ENCODE measurements around the gene OCEL1. TPM values are rescaled to one million over a fixed set of nuclear protein-coding genes. Genes with fewer than 3 reads are reported as not detected.

OCEL1 gene
- total and polyA plus RNA-seq, 2 of the 13 experiments (the other 11 are each of a cell fraction or from before 2014, with no cell fraction given): 10.6 to 17.2 TPM

DNA sequence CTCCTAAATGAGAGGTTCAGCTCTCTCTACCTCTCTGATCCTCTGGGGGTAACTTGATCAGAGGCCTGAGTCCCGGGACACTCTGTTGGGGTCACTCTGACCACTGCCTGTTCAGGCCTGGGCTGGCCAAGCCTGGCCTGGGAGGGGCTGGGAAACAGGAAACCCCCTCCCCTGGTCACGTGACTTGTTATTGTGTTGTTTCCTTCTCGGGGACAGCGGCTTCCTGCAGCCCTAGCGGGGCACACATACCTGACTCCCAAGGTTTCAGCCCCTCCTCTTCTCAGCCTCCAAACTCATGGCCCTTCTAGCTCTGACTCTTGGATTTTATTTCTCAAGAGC lies 38.6 kb downstream of the OCEL1 start, which contains the start of gene USHBP1 (continued):
- TF ChIP-seq, protein P1, sequence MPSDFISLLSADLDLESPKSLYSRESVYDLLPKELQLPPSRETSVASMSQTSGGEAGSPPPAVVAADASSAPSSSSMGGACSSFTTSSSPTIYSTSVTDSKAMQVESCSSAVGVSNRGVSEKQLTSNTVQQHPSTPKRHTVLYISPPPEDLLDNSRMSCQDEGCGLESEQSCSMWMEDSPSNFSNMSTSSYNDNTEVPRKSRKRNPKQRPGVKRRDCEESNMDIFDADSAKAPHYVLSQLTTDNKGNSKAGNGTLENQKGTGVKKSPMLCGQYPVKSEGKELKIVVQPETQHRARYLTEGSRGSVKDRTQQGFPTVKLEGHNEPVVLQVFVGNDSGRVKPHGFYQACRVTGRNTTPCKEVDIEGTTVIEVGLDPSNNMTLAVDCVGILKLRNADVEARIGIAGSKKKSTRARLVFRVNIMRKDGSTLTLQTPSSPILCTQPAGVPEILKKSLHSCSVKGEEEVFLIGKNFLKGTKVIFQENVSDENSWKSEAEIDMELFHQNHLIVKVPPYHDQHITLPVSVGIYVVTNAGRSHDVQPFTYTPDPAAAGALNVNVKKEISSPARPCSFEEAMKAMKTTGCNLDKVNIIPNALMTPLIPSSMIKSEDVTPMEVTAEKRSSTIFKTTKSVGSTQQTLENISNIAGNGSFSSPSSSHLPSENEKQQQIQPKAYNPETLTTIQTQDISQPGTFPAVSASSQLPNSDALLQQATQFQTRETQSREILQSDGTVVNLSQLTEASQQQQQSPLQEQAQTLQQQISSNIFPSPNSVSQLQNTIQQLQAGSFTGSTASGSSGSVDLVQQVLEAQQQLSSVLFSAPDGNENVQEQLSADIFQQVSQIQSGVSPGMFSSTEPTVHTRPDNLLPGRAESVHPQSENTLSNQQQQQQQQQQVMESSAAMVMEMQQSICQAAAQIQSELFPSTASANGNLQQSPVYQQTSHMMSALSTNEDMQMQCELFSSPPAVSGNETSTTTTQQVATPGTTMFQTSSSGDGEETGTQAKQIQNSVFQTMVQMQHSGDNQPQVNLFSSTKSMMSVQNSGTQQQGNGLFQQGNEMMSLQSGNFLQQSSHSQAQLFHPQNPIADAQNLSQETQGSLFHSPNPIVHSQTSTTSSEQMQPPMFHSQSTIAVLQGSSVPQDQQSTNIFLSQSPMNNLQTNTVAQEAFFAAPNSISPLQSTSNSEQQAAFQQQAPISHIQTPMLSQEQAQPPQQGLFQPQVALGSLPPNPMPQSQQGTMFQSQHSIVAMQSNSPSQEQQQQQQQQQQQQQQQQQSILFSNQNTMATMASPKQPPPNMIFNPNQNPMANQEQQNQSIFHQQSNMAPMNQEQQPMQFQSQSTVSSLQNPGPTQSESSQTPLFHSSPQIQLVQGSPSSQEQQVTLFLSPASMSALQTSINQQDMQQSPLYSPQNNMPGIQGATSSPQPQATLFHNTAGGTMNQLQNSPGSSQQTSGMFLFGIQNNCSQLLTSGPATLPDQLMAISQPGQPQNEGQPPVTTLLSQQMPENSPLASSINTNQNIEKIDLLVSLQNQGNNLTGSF (CRISPR knock-in tag; IDR thresholded peaks at IDR 0.05): no peak

GRCh38 chr19:17266026-17266425 lies 40.0 kb downstream of the OCEL1 start:
- WGBS (ENCODE audit: low lambda C conversion rate): 76% methylated on average over 7 of the region's 7 CpGs
- no TSS peak for BruUV-seq (replicated peaks)
- TF ChIP-seq MNT (IDR thresholded peaks at IDR 0.05): no peak
- no peak for TF ChIP-seq ZSCAN30 (CRISPR knock-in tag; IDR thresholded peaks at IDR 0.05)
- TF ChIP-seq PHF21A (CRISPR knock-in tag; IDR thresholded peaks at IDR 0.05): no peak
- TF ChIP-seq MBNL3 (CRISPR knock-in tag; conservative IDR thresholded peaks at IDR 0.05): no peak
- TF ChIP-seq PREB (CRISPR knock-in tag; IDR thresholded peaks at IDR 0.05): no peak
- TF ChIP-seq ZNF17 (CRISPR knock-in tag; IDR thresholded peaks at IDR 0.05): no peak
- TF ChIP-seq PHF20 (CRISPR knock-in tag; IDR thresholded peaks at IDR 0.05): no peak
- TF ChIP-seq PAWR (CRISPR knock-in tag; IDR thresholded peaks at IDR 0.05; ENCODE audit: borderline replicate concordance): no peak
- TF ChIP-seq HES4 (CRISPR knock-in tag; IDR thresholded peaks at IDR 0.05; ENCODE audit: borderline replicate concordance): no peak
- no peak for TF ChIP-seq ZBTB1 (CRISPR knock-in tag; IDR thresholded peaks at IDR 0.05; ENCODE audit: borderline replicate concordance)
- no peak for TF ChIP-seq AGO2 (optimal IDR thresholded peaks at IDR 0.05; ENCODE audit: low read depth, low read length)
- TF ChIP-seq, protein P2, sequence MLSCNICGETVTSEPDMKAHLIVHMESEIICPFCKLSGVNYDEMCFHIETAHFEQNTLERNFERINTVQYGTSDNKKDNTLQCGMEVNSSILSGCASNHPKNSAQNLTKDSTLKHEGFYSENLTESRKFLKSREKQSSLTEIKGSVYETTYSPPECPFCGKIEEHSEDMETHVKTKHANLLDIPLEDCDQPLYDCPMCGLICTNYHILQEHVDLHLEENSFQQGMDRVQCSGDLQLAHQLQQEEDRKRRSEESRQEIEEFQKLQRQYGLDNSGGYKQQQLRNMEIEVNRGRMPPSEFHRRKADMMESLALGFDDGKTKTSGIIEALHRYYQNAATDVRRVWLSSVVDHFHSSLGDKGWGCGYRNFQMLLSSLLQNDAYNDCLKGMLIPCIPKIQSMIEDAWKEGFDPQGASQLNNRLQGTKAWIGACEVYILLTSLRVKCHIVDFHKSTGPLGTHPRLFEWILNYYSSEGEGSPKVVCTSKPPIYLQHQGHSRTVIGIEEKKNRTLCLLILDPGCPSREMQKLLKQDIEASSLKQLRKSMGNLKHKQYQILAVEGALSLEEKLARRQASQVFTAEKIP (CRISPR knock-in tag; IDR thresholded peaks at IDR 0.05; ENCODE audit: borderline replicate concordance): no peak
- TF ChIP-seq SSRP1 (CRISPR knock-in tag; IDR thresholded peaks at IDR 0.05): no peak
- TF ChIP-seq ZNF879 (CRISPR knock-in tag; IDR thresholded peaks at IDR 0.05): no peak

More at GRCh38 chr19:17266026-17266425, 40.0 kb downstream of the OCEL1 start:
- Histone ChIP-seq H3K36me3 (replicated peaks in 1 of 2; ENCODE audit: control insufficient read depth in 1 of 2, insufficient read depth in 2 of 2, low read length in 2 of 2) (peaks cover 0 to 7% of the 10 kb centered on the region in 2 experiments; a peak in 2 of 5 replicates), H3K9me3 (ENCODE audit: low read length) (no peaks in the 10 kb centered on the region), H3K27ac (ENCODE audit: extremely low read length, insufficient read depth, low read length) (no peak overlapping the region), H3K9ac (ENCODE audit: insufficient read depth, low read depth, low read length) (no peak overlapping the region), H3K79me2 (ENCODE audit: insufficient read depth, low read length) (peaks cover 13% of the 10 kb centered on the region), H3K4me1 (ENCODE audit: insufficient read depth, low read length) (peaks cover 46% of the 10 kb centered on the region), H2AFZ (ENCODE audit: low read length) (no peak overlapping the region), H4K20me1 (ENCODE audit: insufficient read depth, low read length) (no peaks in the 10 kb centered on the region), H3K4me3 (replicated peaks in 1 of 3; ENCODE audit: insufficient read depth in 1 of 3, low read depth in 2 of 3, low read length in 3 of 3) (no peak overlapping the region), H3K4me2 (ENCODE audit: low read depth, low read length) (no peak overlapping the region), H3K27me3 (ENCODE audit: control insufficient read depth in 1 of 2, insufficient read depth in 2 of 2, low read length in 2 of 2) (peaks cover 0 to 6% of the 10 kb centered on the region in 2 experiments; a peak in 2 of 5 replicates)
- no peak for FAIRE-seq
- in situ Hi-C loops (cut with HindIII; ENCODE audit: extremely low pct_ligation_motif_present, low pct_unique_long_range_greater_than_20kb) (no loop called here), intact Hi-C loops (cut with micrococcal nuclease; ENCODE audit: unreplicated experiment) (loop anchor here (5.0 kb wide), 1 partner anchor 39 kb away; the partner anchor contains the start of gene OCEL1)
- ChIA-PET CTCF (ENCODE audit: low intra/inter-chr PET ratio, low total read pairs) (no interaction called here), POLR2A (interaction anchor here (1.8 to 3.4 kb wide), 3 partner anchors 17 to 51 kb away, joined by 7 to 16 read pairs (median 13); partner anchors contain the start of genes DDA1 and USE1)
- no peak for ATAC-seq
- DNase-seq (ENCODE audit: low spot score): no peak

Data from HepG2 (cell line).